HEK293 (cell line): ENCODE results near the gene ITSN1.

ENCODE experiments used
- CTCF ChIP-seq: fragments of 450-650 bp; formaldehyde crosslinking; IDR thresholded peaks from 2 replicates; pipeline ENCODE4 v1.5.1; 2016; ENCODE audit warnings: missing biosample characterization, missing genetic modification characterization
- MEIS1 ChIP-seq: sonication (generic); formaldehyde crosslinking; IDR thresholded peaks from 2 replicates; pipeline ENCODE4 v1.8.1; 2022; ENCODE audit warnings: missing genetic modification reagents, mild to moderate bottlenecking, borderline replicate concordance
- TSHZ1 ChIP-seq: fragments of 450-650 bp; formaldehyde crosslinking; IDR thresholded peaks from 2 replicates; pipeline ENCODE4 v1.5.1; 2016; ENCODE audit warnings: missing biosample characterization, missing genetic modification characterization, borderline replicate concordance
- ZBTB17 ChIP-seq: fragments of 450-650 bp; formaldehyde crosslinking; IDR thresholded peaks from 2 replicates; pipeline ENCODE4 v1.5.1; 2016; ENCODE audit warnings: missing biosample characterization, missing genetic modification characterization
- ZNF121 ChIP-seq: fragments of 450-650 bp; formaldehyde crosslinking; IDR thresholded peaks from 2 replicates; pipeline ENCODE4 v1.5.1; 2016; ENCODE audit warnings: missing biosample characterization, missing genetic modification characterization
- ZNF174 ChIP-seq: fragments of 450-650 bp; formaldehyde crosslinking; IDR thresholded peaks from 2 replicates; pipeline ENCODE4 v1.5.0; 2017; ENCODE audit warnings: missing biosample characterization, mild to moderate bottlenecking, missing genetic modification characterization
- ZNF585B ChIP-seq: fragments of 450-650 bp; formaldehyde crosslinking; IDR thresholded peaks from 2 replicates; pipeline ENCODE4 v1.5.1; 2016; ENCODE audit warnings: missing biosample characterization, missing genetic modification characterization
- ZNF660 ChIP-seq: fragments of 450-650 bp; IDR thresholded peaks from 2 replicates; pipeline ENCODE4 v1.5.1; 2018; ENCODE audit warnings: missing biosample characterization, mild to moderate bottlenecking, missing genetic modification characterization

DNA sequence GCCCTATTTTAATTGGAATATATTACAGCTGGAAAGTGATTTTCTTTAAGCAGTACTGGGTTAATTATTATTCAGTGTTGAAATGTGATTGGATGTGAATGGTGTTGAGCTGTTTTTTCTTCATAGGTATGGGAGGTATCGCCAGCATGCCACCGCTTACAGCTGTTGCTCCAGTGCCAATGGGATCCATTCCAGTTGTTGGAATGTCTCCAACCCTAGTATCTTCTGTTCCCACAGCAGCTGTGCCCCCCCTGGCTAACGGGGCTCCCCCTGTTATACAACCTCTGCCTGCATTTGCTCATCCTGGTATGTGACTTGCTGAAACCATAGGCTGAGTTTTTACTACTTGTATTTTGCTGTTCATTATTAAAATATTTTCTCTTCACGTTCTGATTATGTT is 107.7 kb downstream of the ITSN1 start:
- TF ChIP-seq TSHZ1 (tag by site-specific recombination) (no peak), CTCF (tag by site-specific recombination) (no peak), ZNF660 (tag by site-specific recombination) (no peak), MEIS1 (CRISPR knock-in tag) (no peak), ZNF174 (tag by site-specific recombination) (no peak), ZNF585B (no peak), ZBTB17 (tag by site-specific recombination) (no peak), ZNF121 (tag by site-specific recombination) (no peak)
